ENCODE data around the gene PRPF40A.
A peak's percentile ranks its signal among the peaks of the same experiment; 100 is the strongest.

The PRPF40A gene

GRCh38 chr2:152613235-152613634, 104.0 kb downstream of the PRPF40A start:
- DNase-seq = no peak

DNA sequence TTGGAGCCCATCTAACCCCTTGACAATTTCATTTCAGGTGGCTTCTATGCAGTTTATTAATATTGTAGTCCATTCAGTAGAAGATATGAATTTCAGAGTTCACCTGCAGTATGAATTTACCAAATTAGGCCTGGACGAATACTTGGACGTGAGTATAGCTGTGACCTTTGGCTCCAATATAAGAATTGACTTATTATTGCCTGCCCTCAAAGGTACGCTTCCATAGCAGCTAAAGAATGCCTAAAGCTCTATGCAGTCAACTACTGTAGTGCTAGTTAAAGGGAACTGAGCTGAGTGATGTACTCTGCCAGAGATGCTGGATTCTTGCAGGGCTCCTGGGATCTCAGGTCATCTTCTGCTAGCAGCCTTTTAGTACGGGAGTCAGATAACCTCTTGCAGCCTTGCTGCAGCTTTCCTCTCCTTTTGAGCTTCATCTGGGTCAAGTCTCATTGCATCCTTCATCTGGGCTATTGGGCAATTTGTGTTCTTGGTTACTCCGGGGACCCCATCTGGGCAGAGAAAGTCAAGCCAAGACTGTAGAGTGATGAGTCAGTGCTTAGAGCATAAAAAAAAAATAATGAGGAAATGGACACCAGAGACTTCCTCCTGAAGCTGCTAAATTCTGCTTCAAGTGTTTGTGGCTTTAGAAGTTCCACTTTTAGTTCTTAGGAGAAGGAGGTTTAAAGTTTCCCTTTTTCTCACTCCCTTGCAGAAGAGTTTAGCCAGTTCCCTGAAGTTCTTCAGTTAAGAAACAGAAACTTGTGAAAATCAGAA, 105.6 kb downstream of the PRPF40A start:
- DNase-seq = peak; percentile 8

GRCh38 chr2:152609699-152610098, 107.6 kb downstream of the PRPF40A start:
- no peak for DNase-seq

DNA sequence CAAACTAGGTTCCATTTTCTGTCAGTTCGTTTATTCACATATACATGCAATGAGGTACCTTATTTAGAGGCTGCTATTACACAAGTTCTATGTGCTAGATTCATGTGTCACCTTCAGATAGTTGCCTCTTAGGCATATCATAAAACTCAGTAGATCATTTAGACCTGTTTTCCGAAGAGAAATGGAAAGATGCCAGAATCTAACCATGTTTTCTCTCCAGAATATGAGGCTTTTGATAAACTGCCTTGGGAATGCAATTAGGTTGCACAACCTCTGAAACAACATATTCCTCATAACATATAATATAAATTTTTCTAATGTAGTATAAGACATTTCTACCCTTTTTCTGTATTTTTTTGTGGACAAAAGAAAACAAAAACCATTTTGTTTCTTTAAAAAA, 108.1 kb downstream of the PRPF40A start:
- no peak for DNase-seq

GRCh38 chr2:152607793-152608300, 109.4 kb downstream of the PRPF40A start:
- DNase-seq = no peak

- no peak for DNase-seq
Observed at GRCh38 chr2:152606941-152607340, 110.3 kb downstream of the PRPF40A start.

DNA sequence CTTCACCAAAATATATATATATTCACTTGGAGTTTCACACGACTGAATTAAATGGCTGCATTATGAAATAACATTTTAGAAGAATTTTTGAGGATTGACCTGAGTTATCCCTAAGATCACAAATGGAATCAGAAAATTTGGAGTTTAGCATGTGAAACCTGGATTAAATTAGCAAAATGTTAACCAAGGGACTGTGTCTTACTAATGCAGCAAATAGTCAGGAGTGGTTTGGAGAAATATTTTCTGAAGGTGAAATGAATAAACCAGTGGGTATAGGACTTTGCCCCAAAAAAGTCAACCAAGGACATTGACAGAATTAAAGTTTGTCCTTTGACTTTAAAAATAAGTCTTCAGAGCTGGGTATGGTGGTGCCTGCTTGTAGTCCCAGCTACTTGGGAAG, 111.2 kb downstream of the PRPF40A start:
- DNase-seq = no peak

DNA sequence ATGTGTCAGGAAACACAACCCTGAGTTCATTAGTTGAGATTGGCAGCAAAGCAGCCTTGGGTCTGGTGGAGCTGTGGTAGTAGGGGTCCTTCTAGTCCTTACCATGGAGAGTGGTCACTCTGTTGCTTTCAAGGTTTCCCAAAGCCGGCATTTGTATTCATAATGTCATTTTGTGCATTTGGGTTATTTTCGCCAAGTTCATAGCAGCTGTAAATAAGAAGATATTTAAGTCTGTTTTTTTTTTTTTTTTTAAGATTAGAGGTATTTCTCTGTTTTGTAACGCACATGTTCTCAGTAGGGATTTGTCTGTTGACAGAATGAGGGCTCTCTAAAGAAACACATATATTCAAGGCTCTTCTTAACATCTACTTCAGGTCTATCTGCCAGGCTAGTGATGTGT, 114.1 kb downstream of the PRPF40A start:
- DNase-seq = no peak

GRCh38 chr2:152602750-152603149, 114.5 kb downstream of the PRPF40A start:
- DNase-seq = no peak
